Bronchus fibroblast of lung (primary cell): ENCODE data around the gene GID8. TPM values are rescaled to one million over a fixed set of nuclear protein-coding genes. Genes with fewer than 3 reads are reported as not detected.

Experiments
- total RNA-seq: library from RNA; depleted of rRNA; stranded (reverse); fragments of >200 nt; gene quantifications from 2 replicates; pipeline ENCODE4 v1.2.3, GENCODE V29; 2015

The GID8 gene
- 16.5 and 17.5 TPM in 2 replicates for total RNA-seq

GRCh38 chr20:62938105-62938888, at the start of gene GID8:
TSS of gene GID8 (plus strand) at chr20:62938147. CDS start at chr20:62941503, 3,356 bp downstream.

DNA sequence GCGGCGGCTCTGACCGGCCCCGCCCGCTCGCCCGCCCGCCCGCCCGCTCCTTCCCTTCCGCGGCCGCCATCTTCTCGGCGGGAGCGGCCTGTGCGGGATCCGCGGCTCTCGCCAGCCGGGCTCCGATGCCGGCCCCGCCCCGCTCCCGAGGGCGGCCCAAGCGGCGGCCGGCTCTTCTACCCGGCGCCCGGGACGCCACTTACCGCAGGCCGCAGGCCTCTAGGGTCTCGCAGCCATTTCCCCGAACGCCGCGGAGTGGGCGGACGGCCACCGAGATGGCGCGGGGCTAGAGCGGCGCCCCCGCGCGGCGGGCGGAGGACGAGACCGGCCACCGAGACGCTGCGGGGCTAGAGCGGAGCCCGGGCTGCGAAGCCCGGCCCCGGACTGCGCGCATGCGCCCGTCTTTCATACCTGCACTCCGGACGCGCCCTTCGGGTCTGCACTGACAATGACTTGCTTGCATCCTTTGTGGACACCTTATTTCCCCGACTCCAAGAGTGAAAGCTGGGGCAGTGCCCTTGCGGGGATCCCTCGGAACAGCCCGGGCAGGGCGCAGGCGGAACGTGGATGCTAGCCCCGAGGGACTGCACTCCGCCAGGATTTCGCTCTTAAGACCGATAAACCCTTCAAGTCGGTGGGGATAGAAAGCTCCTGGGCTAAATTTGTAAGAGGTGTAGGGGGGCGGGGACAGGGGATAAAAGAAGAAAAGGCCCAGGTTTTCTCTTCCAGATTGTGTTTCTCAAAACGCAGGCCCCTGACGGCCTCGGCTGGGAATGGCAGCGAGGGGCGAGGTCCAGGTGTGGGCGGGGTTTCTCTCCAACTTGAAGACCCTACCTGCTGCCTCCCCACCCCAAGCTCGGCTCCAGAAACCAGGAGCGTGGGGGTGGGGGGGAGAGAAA, 11.5 kb upstream of the GID8 start, which contains the start of gene DIDO1:
TSS of gene DIDO1 (minus strand) at position 277 of the 899 bp plus-strand sequence.

DNA sequence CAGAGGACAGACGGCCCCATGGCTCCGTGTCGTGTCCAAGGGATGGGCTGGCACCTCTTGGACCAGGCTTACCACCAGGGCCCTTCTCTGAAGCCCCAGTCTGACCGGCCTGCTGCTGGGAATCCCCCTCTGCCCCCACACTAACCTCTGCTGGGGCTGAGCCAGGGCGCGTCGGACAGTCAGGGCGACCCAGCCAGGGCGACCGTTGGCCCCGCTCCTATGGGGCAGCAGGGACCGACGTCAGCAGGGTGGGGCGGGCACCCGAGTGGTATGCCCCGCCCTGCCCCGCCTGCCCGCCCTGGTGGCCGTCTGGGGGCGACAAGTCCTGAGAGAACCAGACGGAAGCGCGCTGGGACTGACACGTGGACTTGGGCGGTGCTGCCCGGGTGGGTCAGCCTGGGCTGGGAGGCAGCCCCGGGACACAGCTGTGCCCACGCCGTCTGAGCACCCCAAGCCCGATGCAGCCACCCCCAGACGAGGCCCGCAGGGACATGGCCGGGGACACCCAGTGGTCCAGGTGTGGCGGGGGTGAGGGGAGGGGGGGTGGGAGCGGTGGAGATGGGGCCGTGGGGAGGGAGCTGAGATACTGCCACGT, 14.5 kb downstream of the GID8 start, which contains the start of gene SLC17A9:
TSS of gene SLC17A9 (plus strand) at position 337 of the 595 bp plus-strand sequence. CDS start at position 459, 122 bp downstream.

Other genes starting within 250 kb of the GID8 start
- gene NTSR1, start 229.3 kb upstream of the GID8 start, total RNA-seq = 0.17 TPM in 1 of 2 replicates, not detected in the other
- gene MRGBP, start 141.7 kb upstream of the GID8 start, total RNA-seq = 14.0 and 16.3 TPM in 2 replicates
- 37.8 and 38.9 TPM in 2 replicates for gene OGFR, start 133.3 kb upstream of the GID8 start, total RNA-seq
- gene COL9A3, start 121.1 kb upstream of the GID8 start, total RNA-seq = 2.7 and 3.0 TPM in 2 replicates
- gene TCFL5, start 76.3 kb upstream of the GID8 start, total RNA-seq = 6.4 and 7.7 TPM in 2 replicates
- 26.1 and 26.5 TPM in 2 replicates for gene DIDO1, start 11.6 kb upstream of the GID8 start, total RNA-seq
- gene SLC17A9, start 14.6 kb downstream of the GID8 start, total RNA-seq = 20.2 and 21.3 TPM in 2 replicates
- gene BHLHE23, start 68.8 kb downstream of the GID8 start, total RNA-seq = not detected in 2 replicates